RWPE2 (cell line): Measurements from ENCODE around the gene PLA2G4E.

Experiments used
- ATAC-seq: fragments of 200-7000 bp; cut with Tn5 transposase; 3 replicates; pipeline ENCODE4 v1.9.1; 2021; ENCODE audit warnings: low read depth
- DNase-seq: peaks from one replicate; pipeline ENCODE4 v3.0.0-alpha.2; 2020; ENCODE audit warnings: low spot score
- H3K27ac ChIP-seq: fragments of 450-650 bp; 2 replicates; pipeline ENCODE4 v1.5.1; 2017; ENCODE audit warnings: mild to moderate bottlenecking; ENCODE audit not compliant: poor library complexity, severe bottlenecking
- H3K27me3 ChIP-seq: fragments of 250-450 bp; sonication (Bioruptor Pico); 2 replicates; pipeline ENCODE4 v1.5.1; 2021; ENCODE audit warnings: mild to moderate bottlenecking, moderate library complexity; ENCODE audit not compliant: insufficient read depth, poor library complexity, severe bottlenecking
- H3K36me3 ChIP-seq: fragments of 250-450 bp; sonication (Bioruptor Pico); 2 replicates; pipeline ENCODE4 v1.5.1; 2020; ENCODE audit warnings: low read depth, mild to moderate bottlenecking, moderate library complexity
- H3K4me1 ChIP-seq: fragments of 250-450 bp; sonication (Bioruptor Pico); 2 replicates; pipeline ENCODE4 v1.5.1; 2021; ENCODE audit warnings: mild to moderate bottlenecking, moderate library complexity; ENCODE audit not compliant: insufficient read depth, poor library complexity, severe bottlenecking
- H3K4me3 ChIP-seq: fragments of 250-450 bp; sonication (Bioruptor Pico); 2 replicates; pipeline ENCODE4 v1.5.1; 2021; ENCODE audit warnings: mild to moderate bottlenecking, moderate library complexity; ENCODE audit not compliant: severe bottlenecking
- H3K9me3 ChIP-seq: fragments of 250-450 bp; sonication (Bioruptor Pico); 2 replicates; pipeline ENCODE4 v1.5.1; 2021; ENCODE audit warnings: mild to moderate bottlenecking, moderate library complexity; ENCODE audit not compliant: severe bottlenecking
- TF ChIP-seq, protein P1 (sequence below): fragments of 450-650 bp; IDR thresholded peaks from one replicate; pipeline ENCODE4 v1.5.1; 2017; ENCODE audit warnings: mild to moderate bottlenecking, moderate library complexity; ENCODE audit not compliant: poor library complexity, severe bottlenecking

PLA2G4E gene

DNA sequence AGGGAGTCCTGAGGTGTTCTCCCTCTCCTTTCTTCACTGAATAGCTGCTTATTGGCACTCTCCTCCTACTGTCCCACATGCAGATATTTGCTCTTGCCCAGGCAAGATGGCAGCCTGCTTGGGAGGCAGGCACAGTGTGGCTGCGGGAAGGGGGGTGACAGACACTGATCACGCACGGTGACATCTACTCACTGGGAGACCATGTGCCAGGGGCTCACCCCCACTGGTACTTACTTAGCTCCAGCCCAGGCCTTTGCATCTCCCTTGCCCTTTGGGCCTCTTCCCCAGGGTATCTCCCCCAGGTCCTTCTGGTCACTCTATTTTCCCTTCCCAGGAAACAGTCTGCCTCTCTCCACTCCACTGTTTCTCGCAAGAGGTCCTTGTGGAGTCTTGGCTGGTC lies 6.4 kb downstream of the PLA2G4E start:
- no peaks in the 10 kb centered on the region for H3K27me3 ChIP-seq
- no peaks in the 10 kb centered on the region for H3K36me3 ChIP-seq
- TF ChIP-seq, protein P1, sequence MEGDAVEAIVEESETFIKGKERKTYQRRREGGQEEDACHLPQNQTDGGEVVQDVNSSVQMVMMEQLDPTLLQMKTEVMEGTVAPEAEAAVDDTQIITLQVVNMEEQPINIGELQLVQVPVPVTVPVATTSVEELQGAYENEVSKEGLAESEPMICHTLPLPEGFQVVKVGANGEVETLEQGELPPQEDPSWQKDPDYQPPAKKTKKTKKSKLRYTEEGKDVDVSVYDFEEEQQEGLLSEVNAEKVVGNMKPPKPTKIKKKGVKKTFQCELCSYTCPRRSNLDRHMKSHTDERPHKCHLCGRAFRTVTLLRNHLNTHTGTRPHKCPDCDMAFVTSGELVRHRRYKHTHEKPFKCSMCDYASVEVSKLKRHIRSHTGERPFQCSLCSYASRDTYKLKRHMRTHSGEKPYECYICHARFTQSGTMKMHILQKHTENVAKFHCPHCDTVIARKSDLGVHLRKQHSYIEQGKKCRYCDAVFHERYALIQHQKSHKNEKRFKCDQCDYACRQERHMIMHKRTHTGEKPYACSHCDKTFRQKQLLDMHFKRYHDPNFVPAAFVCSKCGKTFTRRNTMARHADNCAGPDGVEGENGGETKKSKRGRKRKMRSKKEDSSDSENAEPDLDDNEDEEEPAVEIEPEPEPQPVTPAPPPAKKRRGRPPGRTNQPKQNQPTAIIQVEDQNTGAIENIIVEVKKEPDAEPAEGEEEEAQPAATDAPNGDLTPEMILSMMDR, result no peak

DNA sequence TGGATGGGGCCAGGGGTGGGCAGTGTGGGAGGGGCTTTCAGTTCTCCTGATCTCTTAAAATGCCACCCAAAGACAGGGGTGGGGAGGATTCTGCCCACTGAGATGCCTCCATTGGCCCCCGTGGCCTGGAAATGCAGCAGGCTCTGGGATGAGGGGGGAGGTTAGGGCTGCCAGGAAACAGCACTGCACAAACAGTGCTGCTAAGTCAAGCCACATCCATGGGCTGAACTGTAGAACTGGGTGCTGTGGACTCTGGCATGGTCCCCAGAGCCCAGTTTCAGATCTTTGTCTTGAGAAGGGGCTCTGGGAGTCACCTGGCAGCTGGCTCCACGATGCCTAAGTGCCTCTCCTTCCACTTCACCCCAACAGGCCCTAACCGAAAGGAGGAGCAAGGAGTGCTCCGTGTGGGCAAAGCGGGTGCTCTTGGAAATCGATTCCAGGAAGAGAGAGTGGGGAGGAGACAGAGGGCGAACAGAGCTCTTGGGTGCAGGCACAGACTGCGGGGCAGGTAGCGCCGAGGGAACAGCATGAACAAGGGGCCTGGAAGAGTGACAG lies 7.8 kb downstream of the PLA2G4E start:
- TF ChIP-seq, protein P1, result no peak
- H3K36me3 ChIP-seq, result no peaks in the 10 kb centered on the region
- no peaks in the 10 kb centered on the region for H3K9me3 ChIP-seq
- H3K4me1 ChIP-seq, result peaks cover 14% of the 10 kb centered on the region
- H3K27ac ChIP-seq, result no peak overlapping the region
- no peak for ATAC-seq
- no peak overlapping the region for H3K4me3 ChIP-seq
- no peaks in the 10 kb centered on the region for H3K27me3 ChIP-seq
- DNase-seq, result no peak

More for the DNA sequence above, 6.4 kb downstream of the PLA2G4E start:
- no peak overlapping the region for H3K4me3 ChIP-seq
- no peak overlapping the region for H3K27ac ChIP-seq
- ATAC-seq (no peak), DNase-seq (no peak)
- peaks cover 14% of the 10 kb centered on the region for H3K4me1 ChIP-seq
- H3K9me3 ChIP-seq, result no peaks in the 10 kb centered on the region

DNA sequence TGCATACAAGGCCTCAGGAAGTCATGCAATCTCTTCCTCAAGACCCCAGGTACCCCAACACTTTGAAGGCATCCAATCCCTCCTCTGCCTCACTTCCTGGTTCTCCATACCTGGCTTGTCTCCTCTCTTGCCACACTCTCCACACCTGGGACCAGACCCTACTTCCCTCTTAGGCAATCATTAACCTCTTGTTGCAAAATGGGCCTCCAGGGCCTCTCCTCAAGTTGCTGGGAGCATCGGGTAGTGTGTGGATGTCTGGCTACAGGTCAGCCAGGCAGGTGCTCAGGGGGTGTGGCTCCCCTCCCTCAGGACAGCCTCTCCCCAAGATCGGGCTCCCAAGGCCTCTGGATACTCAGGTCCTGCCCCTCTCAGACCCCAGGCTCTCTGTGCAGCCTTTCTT lies 8.6 kb downstream of the PLA2G4E start:
- Histone ChIP-seq H3K4me3 (no peak overlapping the region), H3K4me1 (peaks cover 14% of the 10 kb centered on the region), H3K9me3 (no peaks in the 10 kb centered on the region), H3K36me3 (no peaks in the 10 kb centered on the region), H3K27me3 (no peaks in the 10 kb centered on the region), H3K27ac (no peak overlapping the region)
- DNase-seq, result no peak
- ATAC-seq, result no peak; the same call in 2 of the 3 replicates
- TF ChIP-seq, protein P1, result no peak

DNA sequence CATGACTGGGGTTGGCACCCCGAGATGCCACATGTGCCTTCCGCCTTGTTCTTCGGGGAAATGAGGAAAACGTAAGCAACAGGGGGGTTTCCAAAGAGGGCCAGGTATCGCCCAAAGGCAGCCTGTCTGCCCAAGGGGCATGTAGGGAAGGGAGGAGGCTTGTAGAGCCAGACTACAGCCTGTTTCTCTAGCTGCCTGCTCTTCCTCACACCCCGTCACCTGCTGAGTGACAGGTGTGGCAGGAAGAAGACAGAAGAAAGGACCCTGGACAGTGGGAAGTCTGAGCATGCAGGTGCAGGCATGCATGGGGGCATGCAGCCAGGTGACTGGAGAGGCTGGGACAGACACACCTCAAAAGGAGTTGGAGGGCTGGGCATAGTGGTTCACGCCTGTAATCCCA lies 9.8 kb downstream of the PLA2G4E start:
- TF ChIP-seq, protein P1, result no peak
- H3K36me3 ChIP-seq, result no peaks in the 10 kb centered on the region
- no peaks in the 10 kb centered on the region for H3K27me3 ChIP-seq
- peaks cover 14% of the 10 kb centered on the region for H3K4me1 ChIP-seq
- no peak overlapping the region for H3K27ac ChIP-seq
- DNase-seq, result no peak
- no peaks in the 10 kb centered on the region for H3K9me3 ChIP-seq
- no peak overlapping the region for H3K4me3 ChIP-seq
- no peak for ATAC-seq

DNA sequence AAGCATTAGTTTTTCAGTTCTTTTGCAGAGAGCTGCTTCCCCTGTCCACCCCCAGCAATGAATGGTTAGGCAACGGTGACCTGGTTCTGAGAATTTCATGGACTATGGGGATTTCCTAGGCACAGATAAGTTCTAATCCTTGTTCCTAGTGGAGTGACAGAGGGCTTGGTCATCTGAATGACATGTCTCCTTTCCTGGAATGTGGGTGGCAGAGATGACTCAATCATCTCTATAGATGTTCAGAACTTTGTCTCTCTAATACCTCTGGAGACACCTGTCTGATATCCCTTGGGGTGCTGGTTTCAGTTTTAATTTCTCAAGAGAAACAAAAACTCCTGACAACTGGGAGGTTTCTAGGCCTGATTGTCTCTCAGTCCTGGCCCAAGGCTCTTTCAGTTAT lies 10.4 kb downstream of the PLA2G4E start:
- H3K36me3 ChIP-seq, result no peaks in the 10 kb centered on the region
- H3K27ac ChIP-seq, result no peak overlapping the region
- no peaks in the 10 kb centered on the region for H3K9me3 ChIP-seq
- H3K4me1 ChIP-seq, result peaks cover 14% of the 10 kb centered on the region
- H3K4me3 ChIP-seq, result no peak overlapping the region
- TF ChIP-seq, protein P1, result no peak
- peak; percentile 50 for ATAC-seq
- DNase-seq, result no peak
- H3K27me3 ChIP-seq, result no peaks in the 10 kb centered on the region
